ENCODE results near the gene GALNT1.

GRCh38 chr18:35736696-35737095, 155.2 kb downstream of the GALNT1 start:
- TF ChIP-seq EZH2 (IDR thresholded peaks at IDR 0.05) (no peak), POLR2AphosphoS5 (IDR thresholded peaks at IDR 0.05; ENCODE audit: borderline replicate concordance, low read depth, low read length) (no peak), FOXP2 (optimal IDR thresholded peaks at IDR 0.05; ENCODE audit: control extremely low read depth, extremely low read length, insufficient read depth) (no peak)
